ENCODE measurements around the gene KIF3B.

The KIF3B gene

DNA sequence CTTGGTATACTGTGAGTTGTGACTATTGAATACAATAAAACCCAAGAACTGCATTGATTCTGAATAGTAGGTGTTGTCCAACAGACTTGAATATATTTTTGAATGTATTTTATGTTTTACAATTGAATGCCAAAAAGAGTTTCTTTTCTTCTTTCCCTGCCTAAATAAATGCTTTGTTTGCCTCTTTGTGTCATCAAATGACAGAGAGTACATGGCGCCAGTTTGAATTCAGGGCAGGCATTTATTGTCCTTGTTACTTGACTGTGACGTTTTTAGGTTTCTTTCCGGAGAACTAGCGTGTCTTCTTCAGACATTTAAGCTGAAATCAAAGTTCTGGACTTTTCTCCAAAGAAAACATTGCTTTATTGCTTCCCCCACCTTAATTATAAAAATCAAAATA is 16.6 kb downstream of the KIF3B start:
- no peak for DNase-seq
- TF ChIP-seq POLR2A (IDR thresholded peaks at IDR 0.05; ENCODE audit: low read length): no peak
- TF ChIP-seq GATA1 (IDR thresholded peaks at IDR 0.05; ENCODE audit: low read depth, low read length): no peak

DNA sequence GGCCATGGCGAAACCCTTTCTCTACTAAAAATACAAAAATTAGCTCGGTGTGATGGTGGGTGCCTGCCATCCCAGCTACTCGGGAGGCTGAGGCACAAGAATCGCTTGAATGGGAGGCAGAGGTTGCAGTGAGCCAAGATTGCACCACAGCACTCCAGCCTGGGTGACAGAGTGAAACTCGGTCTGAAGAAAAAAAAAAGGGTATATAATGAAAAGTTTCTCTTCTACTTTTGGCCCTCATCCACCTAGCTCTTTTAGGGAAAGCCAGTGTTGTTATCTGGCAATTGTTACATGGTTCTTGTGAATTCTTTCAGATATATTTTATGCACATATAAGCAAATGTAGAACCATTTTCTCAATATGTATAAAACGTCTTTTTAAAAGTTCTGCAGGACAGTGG is 19.0 kb downstream of the KIF3B start:
- no peak for TF ChIP-seq POLR2A (IDR thresholded peaks at IDR 0.05; ENCODE audit: low read length)
- TF ChIP-seq GATA1 (IDR thresholded peaks at IDR 0.05; ENCODE audit: low read depth, low read length): no peak
- no peak for DNase-seq

DNA sequence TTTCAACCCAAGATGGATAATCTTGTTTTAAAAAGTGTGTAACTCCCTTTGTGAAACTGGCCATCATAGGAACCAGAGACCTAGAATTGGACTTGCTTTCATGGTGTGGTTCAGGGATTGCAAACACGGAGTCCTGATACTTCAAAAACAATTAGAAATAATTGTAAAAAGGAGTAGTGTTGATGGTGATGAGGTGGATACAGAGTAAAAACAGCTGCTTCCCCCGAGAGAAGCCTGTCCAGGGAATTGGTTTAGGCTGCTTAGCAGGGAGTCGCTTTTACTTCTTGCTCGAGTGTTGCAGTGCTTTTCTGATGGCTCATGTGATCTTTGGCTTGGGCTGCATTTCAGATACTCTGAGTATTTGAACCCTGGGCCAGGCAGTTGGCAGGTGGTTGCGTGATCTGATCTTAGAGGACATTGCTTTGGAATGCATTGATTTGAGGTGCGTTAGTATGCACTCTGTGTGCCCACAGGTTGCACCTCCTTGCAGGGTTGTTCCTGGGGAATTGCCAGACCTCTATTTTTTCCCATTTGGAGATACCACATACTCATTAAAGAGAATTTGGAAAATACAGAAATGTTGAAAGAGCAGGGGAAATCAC is 19.5 kb downstream of the KIF3B start:
- DNase-seq: no peak
- TF ChIP-seq GATA1 (IDR thresholded peaks at IDR 0.05; ENCODE audit: low read depth, low read length): no peak

DNA sequence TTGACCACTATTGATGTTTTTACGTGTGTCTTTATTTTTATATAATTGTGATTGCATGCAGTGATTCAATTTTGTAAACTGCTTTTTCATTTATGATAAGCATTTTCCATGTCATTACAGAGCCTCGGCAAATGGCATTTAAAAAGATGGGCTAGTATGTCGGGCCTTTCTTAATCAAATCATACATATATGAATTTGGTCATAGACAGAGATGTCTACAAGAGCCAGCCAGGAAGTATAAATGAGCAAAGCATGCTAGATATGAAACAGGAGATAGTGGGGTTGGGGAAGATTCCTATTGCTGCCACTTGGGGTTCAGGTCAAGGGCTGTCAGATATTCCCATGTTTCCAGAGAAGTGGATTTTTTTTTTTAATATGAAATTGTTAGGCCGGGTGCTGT is 20.0 kb downstream of the KIF3B start:
- TF ChIP-seq GATA1 (IDR thresholded peaks at IDR 0.05; ENCODE audit: low read depth, low read length) (no peak), POLR2A (IDR thresholded peaks at IDR 0.05; ENCODE audit: low read length) (no peak)
- no peak for DNase-seq

DNA sequence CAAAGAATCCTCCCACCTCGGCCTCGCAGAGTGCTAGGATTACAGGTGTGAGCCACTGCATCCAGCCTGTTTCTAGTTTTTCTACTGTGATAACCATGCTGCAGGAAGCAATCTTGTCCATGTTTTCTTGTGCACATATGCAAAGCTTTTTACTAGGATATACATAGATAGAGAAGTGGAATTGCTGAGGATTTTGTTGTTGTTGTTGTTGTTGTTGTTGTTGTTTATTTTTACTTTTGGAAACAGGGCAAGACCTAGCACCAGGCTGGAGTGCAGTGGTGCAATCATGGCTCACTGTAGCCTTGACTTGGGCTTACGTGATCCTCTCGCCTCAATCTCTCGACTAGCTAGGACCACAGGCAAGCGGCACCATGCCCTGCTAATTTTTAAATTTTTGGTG is 23.2 kb downstream of the KIF3B start:
- TF ChIP-seq POLR2A (IDR thresholded peaks at IDR 0.05; ENCODE audit: low read length) (no peak), GATA1 (IDR thresholded peaks at IDR 0.05; ENCODE audit: low read depth, low read length) (no peak)
- DNase-seq: no peak

DNA sequence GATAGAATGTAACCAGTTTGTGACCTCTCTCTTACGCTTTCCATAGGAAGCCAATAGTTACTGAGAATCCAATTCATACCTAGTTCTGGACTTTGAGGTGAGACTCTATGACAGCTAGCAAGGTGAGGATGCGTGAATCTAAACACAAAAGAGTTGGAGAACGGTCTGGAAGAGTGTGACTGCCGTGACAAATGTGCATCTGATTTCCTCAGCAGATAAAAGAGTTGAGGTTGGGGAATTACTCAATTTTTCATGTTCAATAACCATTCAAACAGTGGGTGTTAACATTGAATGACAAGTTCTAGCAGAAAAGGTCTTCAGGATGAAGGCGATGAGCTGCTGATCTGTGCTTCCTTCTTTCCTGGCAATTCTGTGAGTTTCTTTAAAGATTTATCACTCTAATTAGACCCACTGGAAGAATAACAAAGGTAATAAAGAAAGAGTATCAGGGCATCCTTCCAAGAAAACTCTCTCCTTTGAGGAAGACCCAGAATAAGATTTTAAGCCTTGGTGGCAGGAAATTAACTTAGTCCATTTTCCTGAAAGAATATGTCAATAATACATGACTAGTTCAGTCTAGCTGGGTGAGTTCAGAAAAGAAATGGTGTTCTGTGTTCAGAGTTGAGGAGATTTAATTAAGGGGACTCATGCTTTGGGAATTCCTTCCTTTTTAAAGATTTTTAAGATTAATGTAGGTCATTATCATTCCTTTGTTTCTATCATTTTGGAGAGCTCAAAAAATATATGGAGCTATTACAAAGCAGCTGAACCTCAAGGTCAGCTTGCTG is 24.5 kb downstream of the KIF3B start:
- no peak for TF ChIP-seq POLR2A (IDR thresholded peaks at IDR 0.05; ENCODE audit: low read length)
- no peak for TF ChIP-seq GATA1 (IDR thresholded peaks at IDR 0.05; ENCODE audit: low read depth, low read length)
- no peak for DNase-seq

DNA sequence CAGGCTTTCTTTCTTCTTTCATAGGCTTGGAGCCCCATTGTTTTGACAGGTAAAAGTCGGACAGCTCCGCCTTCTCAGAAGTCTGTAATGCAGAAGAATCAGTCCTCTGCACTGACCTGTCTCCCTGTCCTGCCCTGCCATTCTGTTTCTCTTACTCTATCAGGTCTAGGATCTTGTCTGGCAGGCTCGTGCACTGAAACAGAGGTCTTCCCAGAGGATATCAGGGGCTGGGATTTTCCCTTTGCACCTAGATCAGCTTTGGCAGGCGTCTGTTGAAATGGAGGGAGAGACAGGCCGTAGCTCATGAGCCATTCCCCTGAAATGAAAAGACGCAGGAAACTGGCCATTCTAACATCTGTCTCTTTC is 25.0 kb downstream of the KIF3B start:
- no peak for DNase-seq

DNA sequence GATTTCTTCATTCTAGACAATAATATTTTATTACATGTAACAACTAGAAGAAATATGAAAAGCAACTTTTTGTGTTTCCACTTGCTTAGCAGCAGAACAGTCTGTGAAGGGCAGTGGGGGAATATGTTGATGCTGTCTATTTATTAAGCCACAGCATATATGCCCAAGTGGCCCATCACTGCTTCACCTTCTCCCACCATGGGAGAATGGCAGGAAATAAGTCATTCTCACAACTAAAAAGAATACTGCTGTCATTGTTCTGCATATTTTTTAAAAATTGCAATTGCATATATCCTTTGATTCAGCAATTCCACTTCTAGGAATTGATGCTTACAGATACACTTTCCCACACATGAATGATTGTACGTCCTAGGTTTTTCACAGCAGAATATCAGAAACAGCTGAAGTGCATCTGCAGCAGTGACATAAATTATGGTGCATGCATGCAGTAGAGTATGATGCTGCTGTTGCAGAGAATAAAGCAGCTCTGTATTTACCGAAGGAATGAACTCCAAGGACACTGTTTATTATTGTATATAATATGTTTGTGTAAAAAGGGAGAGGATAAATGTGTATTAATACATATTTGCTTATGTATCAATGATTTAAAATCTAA is 26.8 kb downstream of the KIF3B start:
- TF ChIP-seq POLR2A (IDR thresholded peaks at IDR 0.05; ENCODE audit: low read length) (no peak), GATA1 (IDR thresholded peaks at IDR 0.05; ENCODE audit: low read depth, low read length) (no peak)
- no peak for DNase-seq

More for the DNA sequence above, 25.0 kb downstream of the KIF3B start:
- no peak for TF ChIP-seq GATA1 (IDR thresholded peaks at IDR 0.05; ENCODE audit: low read depth, low read length)
- no peak for TF ChIP-seq POLR2A (IDR thresholded peaks at IDR 0.05; ENCODE audit: low read length)

DNA sequence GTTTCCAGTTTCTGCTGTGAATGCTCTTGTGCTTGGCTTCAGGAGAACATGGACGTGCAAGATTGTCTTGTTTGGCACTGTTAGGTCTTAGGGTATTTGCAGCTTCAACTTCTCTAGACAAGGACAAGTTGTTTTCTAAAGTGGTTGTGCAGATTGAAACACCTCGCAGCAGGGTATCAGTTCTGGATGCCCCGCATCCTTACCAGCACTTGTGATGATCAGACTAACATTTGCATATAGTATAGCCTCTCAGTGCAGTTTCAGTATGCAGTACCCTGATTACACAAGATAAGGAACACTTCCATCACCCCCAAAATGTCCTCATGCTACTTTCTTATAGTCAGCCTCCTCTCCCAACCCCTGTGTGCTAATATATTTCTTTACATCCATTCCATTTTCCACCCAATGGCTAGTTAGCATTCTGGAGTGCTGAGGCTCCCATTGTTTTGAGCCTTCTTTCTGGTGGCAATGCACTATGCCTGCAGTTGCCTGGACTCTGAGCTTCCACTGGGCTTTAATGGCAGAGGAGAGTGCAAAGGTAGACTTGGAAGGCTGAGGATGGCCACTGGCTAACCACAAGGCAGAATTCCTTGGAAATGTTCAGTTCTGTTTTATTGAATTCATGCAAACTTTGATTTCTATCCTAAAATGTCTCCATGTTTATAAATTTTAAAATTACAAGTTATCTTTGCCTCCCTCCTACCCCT is 35.4 kb downstream of the KIF3B start:
- TF ChIP-seq POLR2A (IDR thresholded peaks at IDR 0.05; ENCODE audit: low read length): no peak
- no peak for TF ChIP-seq GATA1 (IDR thresholded peaks at IDR 0.05; ENCODE audit: low read depth, low read length)
- no peak for DNase-seq

DNA sequence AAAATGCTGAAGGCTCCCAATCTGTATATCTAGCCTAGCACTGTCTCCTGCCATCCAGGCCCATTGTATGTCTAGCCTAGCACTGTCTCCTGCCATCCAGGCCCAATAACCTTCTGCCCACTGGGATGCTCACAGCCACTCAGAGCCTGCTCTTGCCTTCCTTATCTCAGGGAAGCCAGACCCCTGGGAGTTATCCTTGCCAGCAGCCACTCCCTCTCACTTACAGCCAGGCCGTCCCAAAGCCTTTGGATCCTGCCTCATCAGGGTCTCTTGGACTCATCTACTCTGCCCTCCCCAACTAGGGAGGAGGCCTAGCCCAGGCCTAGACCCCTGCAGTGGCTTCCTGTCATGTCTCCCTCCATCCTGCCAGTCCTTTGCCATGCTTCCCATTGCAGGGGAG is 37.3 kb downstream of the KIF3B start:
- no peak for TF ChIP-seq GATA1 (IDR thresholded peaks at IDR 0.05; ENCODE audit: low read depth, low read length)
- no peak for TF ChIP-seq POLR2A (IDR thresholded peaks at IDR 0.05; ENCODE audit: low read length)

DNA sequence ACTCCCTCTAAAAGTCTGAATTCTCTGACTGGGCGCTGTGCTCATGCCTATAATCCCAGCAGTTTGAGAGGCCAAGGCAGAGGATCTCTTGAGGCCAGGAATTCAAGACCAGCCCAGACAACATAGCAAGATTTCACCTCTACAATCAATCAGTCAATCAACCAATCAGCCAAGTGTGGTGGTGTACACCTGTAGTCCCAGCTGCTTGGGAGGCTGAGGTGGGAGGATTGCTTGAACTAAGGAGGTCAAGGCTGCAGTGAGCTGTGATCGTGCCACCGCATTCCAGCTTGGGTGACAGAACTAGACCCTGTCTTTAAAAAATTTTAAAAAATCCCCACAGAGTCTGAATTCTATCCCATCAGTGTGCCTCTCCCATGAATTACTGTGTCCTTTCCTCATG is 37.9 kb downstream of the KIF3B start:
- no peak for DNase-seq
- TF ChIP-seq POLR2A (IDR thresholded peaks at IDR 0.05; ENCODE audit: low read length) (no peak), GATA1 (IDR thresholded peaks at IDR 0.05; ENCODE audit: low read depth, low read length) (no peak)

More for the DNA sequence above, 37.3 kb downstream of the KIF3B start:
- DNase-seq: peak in 1 of 2 experiments; percentile 42

DNA sequence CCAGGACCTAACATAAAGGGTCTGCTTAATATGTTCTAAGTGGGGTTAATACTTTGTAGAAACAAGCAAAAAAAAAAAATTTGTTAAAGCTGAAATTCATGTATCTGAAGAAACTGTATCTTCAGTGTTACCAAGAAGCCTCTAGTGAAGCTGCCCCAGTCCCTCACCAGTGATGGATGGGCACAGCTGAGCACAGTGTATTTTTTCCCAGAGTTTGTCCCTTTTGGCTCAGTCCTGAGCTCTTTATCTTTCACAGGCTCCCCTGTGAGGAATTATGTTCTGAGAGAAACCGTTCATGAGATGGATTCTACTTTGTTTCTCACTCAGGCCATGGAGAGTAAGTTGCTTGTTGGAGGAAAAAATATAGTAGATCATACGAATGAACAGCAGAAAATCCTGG is 38.4 kb downstream of the KIF3B start:
- no peak for DNase-seq

DNA sequence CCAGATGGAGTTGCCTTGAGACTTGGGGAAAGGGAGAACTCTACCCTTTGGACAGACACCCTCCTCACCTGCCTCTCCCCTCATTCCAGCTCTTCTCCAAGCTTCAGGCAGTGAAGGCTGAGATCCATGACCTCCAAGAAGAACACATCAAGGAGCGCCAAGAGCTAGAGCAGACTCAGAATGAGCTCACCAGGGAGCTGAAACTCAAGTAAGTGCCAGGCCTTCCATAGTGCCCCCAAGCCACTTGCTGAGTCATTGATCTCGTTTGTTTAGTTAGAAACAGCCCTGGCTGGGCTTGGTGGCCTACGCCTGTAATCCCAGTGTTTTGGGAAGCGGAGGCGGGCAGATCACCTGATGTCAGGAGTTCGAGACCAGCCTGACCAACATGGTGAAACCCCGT is 39.2 kb downstream of the KIF3B start:
- TF ChIP-seq GATA1 (IDR thresholded peaks at IDR 0.05; ENCODE audit: low read depth, low read length) (no peak), POLR2A (IDR thresholded peaks at IDR 0.05; ENCODE audit: low read length) (no peak)
- no peak for DNase-seq

More for the DNA sequence above, 38.4 kb downstream of the KIF3B start:
- TF ChIP-seq POLR2A (IDR thresholded peaks at IDR 0.05; ENCODE audit: low read length) (no peak), GATA1 (IDR thresholded peaks at IDR 0.05; ENCODE audit: low read depth, low read length) (no peak)

DNA sequence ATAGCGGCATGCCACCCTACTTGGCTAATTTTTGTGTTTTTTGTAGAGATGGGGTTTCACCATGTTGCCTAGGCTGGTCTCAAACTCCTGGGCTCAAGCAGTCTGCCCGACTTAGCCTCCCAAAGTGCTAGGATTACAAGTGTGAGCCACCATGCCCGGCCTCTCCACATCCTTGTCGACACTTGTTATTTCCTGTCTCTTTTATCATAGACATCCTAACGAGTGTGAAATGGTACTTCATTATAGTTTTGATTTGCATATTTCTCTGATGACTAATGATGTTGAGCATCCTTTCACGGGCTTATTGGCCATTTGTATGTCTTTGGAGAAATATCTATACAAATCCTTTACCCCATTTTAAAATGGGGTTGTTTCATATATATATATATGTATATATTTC is 41.6 kb downstream of the KIF3B start:
- no peak for DNase-seq
- TF ChIP-seq POLR2A (IDR thresholded peaks at IDR 0.05; ENCODE audit: low read length) (no peak), GATA1 (IDR thresholded peaks at IDR 0.05; ENCODE audit: low read depth, low read length) (no peak)
